Germinal center (tissue), 1 donor: Measurements from ENCODE around the gene CIT.
"Not testable (repeated sequence)": the region's sequence is repeated elsewhere in the genome, so short reads cannot be mapped to it uniquely, and the experiment has no call there.

Experiments
- DNase-seq: peaks from one replicate; pipeline ENCODE4 v3.0.0; 2012; ENCODE audit warnings: mixed read lengths, low spot score

CIT gene

GRCh38 chr12:119876761-119877638, at the start of gene CIT:
Gene CIT (minus strand): TSS chr12:119877320. CDS start chr12:119876168, 1,152 bp downstream.
- DNase-seq = peak; percentile 97

- no peak for DNase-seq
These were observed 48.1 kb upstream of the CIT start for GRCh38 chr12:119925269-119925668.

GRCh38 chr12:119920064-119920463, 42.9 kb upstream of the CIT start:
- DNase-seq = no peak

DNA sequence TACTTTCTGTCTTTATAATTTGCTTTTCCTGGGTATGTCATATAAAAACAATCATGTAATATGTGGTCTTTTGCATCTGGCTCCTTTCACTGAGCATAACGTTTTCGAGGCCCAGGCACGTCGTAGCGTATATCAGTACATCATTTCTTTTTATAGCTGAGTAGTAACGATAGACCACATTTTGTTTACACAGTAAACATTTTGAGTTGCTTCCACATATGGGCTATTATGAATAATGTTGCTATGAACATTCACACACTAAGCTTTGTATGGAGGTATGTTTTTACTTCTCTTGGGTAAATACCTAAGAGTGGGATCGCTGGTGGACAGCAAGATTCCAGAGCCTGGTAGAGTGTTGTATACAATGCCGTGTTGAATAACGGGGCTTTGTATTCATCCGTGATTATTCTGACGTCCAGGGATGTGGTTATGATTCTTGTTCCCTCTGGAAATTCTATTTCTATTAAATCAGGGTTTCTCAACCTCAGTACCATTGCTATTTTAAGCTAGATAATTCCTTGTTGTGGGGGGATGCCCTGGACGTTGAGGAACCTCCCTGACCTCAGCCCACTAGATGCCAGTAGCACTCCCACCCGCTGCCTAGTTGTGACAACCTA, 38.9 kb upstream of the CIT start:
- no peak for DNase-seq

DNA sequence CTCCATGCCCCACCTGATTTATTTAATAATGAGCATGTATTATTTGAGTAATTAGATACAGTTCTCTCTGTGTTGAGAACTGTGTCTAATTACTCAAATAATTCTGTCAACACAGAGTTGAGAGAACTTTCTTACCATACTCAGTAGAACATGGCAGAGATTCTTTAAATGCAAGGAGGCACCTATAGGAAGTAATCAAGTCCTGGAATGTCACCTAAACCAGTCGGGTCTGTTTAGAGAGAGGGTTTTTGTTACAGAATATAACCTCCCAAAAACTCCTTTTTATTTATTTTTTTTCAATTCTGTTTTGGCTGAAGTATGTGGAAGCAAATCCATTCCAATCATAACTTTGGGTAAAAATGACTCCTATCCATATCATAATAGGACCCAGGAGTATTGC, 37.5 kb upstream of the CIT start:
- DNase-seq = no peak

DNA sequence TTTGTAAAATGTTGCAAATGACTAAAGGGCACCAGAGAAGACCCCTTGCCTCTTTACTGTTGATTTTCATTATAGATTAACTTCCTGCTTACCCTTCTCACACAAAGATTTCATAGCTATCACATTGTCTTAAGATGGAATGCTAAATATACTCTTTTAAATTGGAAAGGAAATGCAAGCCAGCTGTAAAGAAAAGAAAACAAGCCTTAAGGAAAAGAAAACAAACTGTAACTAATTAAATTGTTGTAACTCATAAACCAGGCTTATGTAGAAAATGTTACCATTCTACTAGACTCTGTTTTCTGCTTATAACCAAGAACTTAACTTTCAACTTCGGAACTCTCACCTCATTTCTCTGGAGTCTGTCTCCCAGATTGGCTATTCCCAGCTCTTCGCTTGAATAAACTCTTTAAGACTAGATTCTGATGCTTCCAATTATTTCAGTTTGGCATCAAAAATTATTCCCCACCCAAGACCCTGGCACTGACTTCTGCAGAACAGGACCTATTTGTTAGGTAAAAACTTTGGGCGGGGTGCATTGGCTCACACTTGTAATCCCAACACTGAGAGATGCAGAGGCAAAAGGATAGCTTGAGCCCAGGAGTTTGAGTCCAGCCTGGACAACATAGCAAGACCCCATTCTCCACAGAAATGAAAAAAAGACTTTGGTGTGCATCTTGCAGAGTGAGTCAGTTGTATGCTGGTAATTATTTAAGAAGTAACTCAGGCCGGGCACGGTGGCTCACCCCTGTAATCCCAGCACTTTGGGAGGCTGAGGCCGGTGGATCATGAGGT, 36.6 kb upstream of the CIT start:
- no peak for DNase-seq

- no peak for DNase-seq
These were observed 34.1 kb upstream of the CIT start for GRCh38 chr12:119911182-119911581.

DNA sequence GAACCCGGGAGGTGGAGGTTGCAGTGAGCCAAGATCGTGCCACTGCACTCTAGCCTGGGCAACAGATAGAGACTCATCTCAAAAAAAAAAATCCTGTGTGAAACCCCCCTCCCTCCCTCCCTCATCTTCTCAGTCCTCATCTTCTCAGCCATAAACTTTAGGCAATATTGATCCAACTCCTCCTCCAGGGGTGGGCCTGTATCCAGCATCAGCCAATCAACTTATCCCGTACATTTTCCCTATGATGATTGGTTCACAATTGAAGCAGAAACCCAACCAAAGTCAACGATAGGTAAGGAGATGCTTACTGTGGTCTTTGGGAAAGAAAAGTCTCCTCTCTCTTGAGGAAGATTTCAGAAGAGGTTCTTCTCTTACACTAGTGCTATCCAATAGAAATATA, 33.5 kb upstream of the CIT start:
- DNase-seq = no peak

GRCh38 chr12:119902084-119902509, 25.0 kb upstream of the CIT start:
- DNase-seq = peak; percentile 75

DNA sequence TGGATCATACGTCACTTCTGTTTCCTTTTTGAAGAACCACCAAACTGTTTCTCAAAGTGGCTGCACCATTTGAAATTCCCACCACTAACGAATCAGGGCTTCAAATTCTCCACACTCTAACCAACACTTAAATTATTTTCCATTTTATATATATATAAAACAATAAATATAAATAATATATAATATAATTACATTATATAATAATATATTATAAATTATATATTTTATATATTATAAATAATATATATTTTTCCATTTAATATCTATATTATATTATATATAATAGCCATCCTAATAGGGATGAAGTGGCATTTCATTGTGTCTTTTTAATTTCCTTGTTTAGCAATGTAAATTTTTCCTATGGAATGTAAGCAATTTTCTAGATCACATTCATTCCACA, 24.6 kb upstream of the CIT start:
- DNase-seq = no peak

DNA sequence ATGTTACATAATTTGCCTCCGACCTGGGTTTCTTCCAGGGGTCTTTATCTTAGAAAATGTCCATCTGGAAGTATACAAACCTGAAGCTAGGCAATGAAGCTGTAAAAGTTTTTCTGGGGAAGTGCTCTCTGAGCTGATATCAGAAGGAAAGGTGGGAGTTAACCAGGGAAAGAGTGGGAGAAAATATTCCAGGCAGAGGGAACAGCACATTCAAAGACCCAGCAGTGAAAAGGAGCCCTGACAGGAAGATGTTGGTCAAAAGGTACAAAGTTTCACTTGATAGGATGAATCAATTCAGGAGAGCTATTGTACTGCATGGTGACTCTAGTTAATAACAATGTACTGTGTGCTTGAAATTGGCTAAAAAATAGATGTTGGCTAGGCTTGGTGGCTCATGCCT, 17.8 kb upstream of the CIT start:
- DNase-seq = no peak

DNA sequence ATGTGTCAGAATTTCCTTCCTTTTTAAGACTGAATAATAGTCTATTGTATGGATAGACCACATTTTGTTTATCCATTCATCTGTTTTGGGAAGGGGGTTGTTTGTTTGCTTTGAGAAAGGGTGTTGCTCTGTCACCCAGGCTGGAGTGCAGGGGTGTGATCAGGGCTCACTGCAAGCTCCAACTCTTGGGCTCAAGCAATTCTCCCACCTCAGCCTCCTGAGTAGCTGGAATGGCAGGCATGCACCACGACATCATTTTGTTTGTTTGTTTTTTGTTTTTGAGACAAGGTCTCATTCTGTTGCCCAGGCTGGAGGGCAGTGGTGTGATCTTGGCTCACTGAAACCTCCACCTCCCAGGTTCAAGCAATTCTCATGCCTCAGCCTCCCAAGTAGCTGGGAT, 15.5 kb upstream of the CIT start:
- not testable (repeated sequence) for DNase-seq

DNA sequence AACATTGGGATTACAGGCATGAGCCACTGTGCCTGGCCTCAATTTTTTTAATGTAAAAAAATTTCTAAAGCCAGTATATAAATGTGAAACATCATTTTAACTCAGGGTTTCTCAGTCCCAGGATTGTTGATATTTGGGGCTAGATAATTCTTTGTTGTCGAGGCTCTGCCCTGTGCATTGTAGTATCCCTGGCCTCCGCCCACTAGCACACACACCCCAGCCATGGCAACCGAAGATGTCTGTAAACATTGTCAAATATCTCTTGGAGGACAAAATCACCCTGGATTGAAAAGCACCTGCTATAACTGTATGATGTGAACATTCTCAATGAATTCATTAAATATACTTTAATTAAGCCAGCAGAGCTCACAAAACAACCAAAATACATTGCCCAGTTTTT, 8.4 kb upstream of the CIT start:
- DNase-seq = no peak

- not testable (repeated sequence) for DNase-seq
These were observed 6.7 kb upstream of the CIT start for GRCh38 chr12:119883791-119884190.

DNA sequence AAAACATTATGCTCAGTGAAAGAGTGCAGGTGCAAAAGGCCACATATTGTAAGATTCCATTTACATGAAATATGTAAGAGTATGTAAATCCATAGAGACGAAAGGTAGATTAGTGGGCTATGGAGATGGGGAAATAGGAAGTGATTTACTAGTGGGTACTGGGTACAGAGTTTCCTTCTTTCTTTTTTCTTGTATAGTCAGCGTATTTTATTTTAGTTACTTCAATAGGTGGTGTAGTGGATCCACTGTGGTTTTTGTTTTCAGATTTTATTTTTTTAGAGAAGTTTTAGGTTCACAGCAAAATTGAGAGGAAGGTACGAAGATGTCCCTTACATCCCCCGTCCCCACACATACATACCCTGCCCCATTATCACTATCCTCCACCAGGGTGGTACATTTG, 6.1 kb upstream of the CIT start:
- no peak for DNase-seq

GRCh38 chr12:119877639-119877948, 474 bp upstream of the CIT start:
- DNase-seq = no peak

- DNase-seq = no peak
These were observed 6.7 kb downstream of the CIT start for GRCh38 chr12:119870457-119870856.

- no peak for DNase-seq
These were observed 7.4 kb downstream of the CIT start for GRCh38 chr12:119869720-119870119.

GRCh38 chr12:119868992-119869391, 8.1 kb downstream of the CIT start:
- DNase-seq = no peak

- no peak for DNase-seq
These were observed 12.5 kb downstream of the CIT start for GRCh38 chr12:119864591-119864990.

GRCh38 chr12:119859241-119859640, 17.9 kb downstream of the CIT start:
- DNase-seq = no peak

- DNase-seq = no peak
These were observed 20.0 kb downstream of the CIT start for GRCh38 chr12:119857041-119857591.

DNA sequence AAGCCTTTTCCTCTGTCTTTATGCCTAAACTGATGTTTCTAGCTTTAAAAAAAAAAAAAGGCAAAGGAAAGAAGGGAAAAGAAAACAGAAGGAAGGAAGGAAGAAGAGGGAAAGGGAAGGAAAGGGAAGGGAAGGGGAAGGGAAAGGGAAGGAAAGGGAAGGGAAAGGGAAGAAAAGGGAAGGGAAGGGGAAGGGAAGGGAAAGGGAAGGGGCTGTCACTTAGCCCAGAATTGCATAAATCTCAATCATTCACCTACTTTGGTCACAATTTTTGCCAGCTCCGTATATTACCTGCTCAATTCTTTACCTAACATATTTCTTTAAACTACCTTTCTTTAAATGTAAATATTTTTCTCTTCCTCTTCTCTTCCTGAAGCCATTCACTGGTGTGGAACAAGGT, 26.8 kb downstream of the CIT start:
- no peak for DNase-seq
